HG03175 (cell line): ENCODE results near the gene JUND.

Experiments used
- ATAC-seq: cut with Tn5 transposase; IDR thresholded peaks from one replicate; pipeline ENCODE4 v1.9.1; 2021; ENCODE audit warnings: mild to moderate bottlenecking, moderate library complexity; ENCODE audit not compliant: unreplicated experiment

Gene JUND

GRCh38 chr19:18251587-18252369 is 29.6 kb downstream of the JUND start:
- no peak for ATAC-seq

- no peak for ATAC-seq
Measured at GRCh38 chr19:18249834-18250233, 31.6 kb downstream of the JUND start.

GRCh38 chr19:18245297-18245696 is 36.1 kb downstream of the JUND start:
- no peak for ATAC-seq

GRCh38 chr19:18239303-18239702 is 42.1 kb downstream of the JUND start:
- ATAC-seq: no peak

GRCh38 chr19:18234194-18234593 is 47.2 kb downstream of the JUND start:
- ATAC-seq: no peak

- no peak for ATAC-seq
Measured at GRCh38 chr19:18233224-18233825, 48.1 kb downstream of the JUND start.

GRCh38 chr19:18232540-18233223 is 48.7 kb downstream of the JUND start:
- no peak for ATAC-seq

- no peak for ATAC-seq
Measured at GRCh38 chr19:18231775-18232174, 49.6 kb downstream of the JUND start.

- ATAC-seq: no peak
Measured at GRCh38 chr19:18230941-18231734, 50.3 kb downstream of the JUND start.

- ATAC-seq: no peak
Measured at GRCh38 chr19:18229915-18230314, 51.5 kb downstream of the JUND start.
